Stomach (tissue), 9 donors: ENCODE results near the gene HOXB7. TPM values are rescaled to one million over a fixed set of nuclear protein-coding genes. Genes with fewer than 3 reads are reported as not detected.
A peak's percentile ranks its signal among the peaks of the same experiment; 100 is the strongest.

ENCODE experiments used
- DNase-seq, 2 donors: peaks; one replicate each; pipeline versions ENCODE4 v3.0.0 to v3.0.0-alpha.2; 2013 to 2019
- H3K27ac ChIP-seq, 5 donors: fragments of 200-600 bp in 4 of 5; sonication (generic) in 4 of 5; one replicate each; pipeline ENCODE4 v1.5.1; 2013 to 2019; ENCODE audit warnings: mild to moderate bottlenecking in 1 of 5, moderate library complexity in 1 of 5
- H3K27me3 ChIP-seq, 3 donors: fragments of 200-600 bp; sonication (generic); one replicate each; pipeline ENCODE4 v1.5.1; 2017 to 2019; ENCODE audit warnings: mixed run types in 1 of 3
- H3K36me3 ChIP-seq, 4 donors: fragments of 200-600 bp; sonication (generic); 1 replicate in 3 of 4; 2 replicates in 1 of 4; pipeline ENCODE4 v1.5.1; 2016 to 2019
- H3K4me1 ChIP-seq, 4 donors: fragments of 200-600 bp; sonication (generic); one replicate each; pipeline ENCODE4 v1.5.1; 2016 to 2019
- H3K4me3 ChIP-seq, 4 donors: fragments of 200-600 bp; sonication (generic) in 3 of 4; one replicate each; pipeline ENCODE4 v1.5.1; 2016 to 2019; ENCODE audit warnings: mild to moderate bottlenecking in 1 of 4
- H3K9me3 ChIP-seq, 4 donors: fragments of 200-600 bp; sonication (generic); one replicate each; pipeline ENCODE4 v1.5.1; 2016 to 2019
- CTCF ChIP-seq, 7 experiments: fragments of 450-650 bp in 4 of 7; fragments of 200-600 bp in 3 of 7; sonication (generic) in 3 of 7; IDR thresholded peaks; one replicate each; pipeline ENCODE4 v1.5.1; 2016 to 2019; ENCODE audit warnings: antibody characterized with exemption in 7 of 7, control low read depth in 2 of 7, mild to moderate bottlenecking in 1 of 7
- EP300 ChIP-seq: sonication (generic); formaldehyde crosslinking; IDR thresholded peaks from one replicate; pipeline ENCODE4 v1.6.1; 2017; ENCODE audit warnings: antibody characterized with exemption
- POLR2A ChIP-seq, 4 donors: fragments of 450-650 bp; IDR thresholded peaks; one replicate each; pipeline ENCODE4 v1.6.1; 2016; ENCODE audit warnings: antibody characterized with exemption in 4 of 4, control low read depth in 2 of 4, mild to moderate bottlenecking in 1 of 4, moderate library complexity in 1 of 4
- POLR2AphosphoS5 ChIP-seq, 3 donors: sonication (generic); formaldehyde crosslinking; IDR thresholded peaks; one replicate each; pipeline ENCODE4 v1.6.1; 2016; ENCODE audit warnings: antibody characterized with exemption in 3 of 3
- WGBS, 5 donors: extraction: QIAGEN DNeasy Blood & Tissue Kit in 3 of 5; methylation state at CpG; one replicate each; pipeline versions ENCODE4 v1.1.5 to v1.1.7; 2013 to 2018; 5-methylcytosine and 5-hydroxymethylcytosine counted together
- intact Hi-C: fragments of 100-400 bp; cut with DNase I; formaldehyde crosslinking; loops from one replicate; pipeline ENCODE4 v1.15.1; 2023; ENCODE audit warnings: low total_unique reads
- polyA plus RNA-seq, 3 donors: library from polyadenylated mRNA; stranded (reverse); fragments of 200-250 nt; gene quantifications; one replicate each; pipeline ENCODE4 v1.2.3, GENCODE V29; 2013
- total RNA-seq, 5 donors: library from RNA; depleted of rRNA; stranded (reverse); fragments of >200 nt; gene quantifications; one replicate each; pipeline versions ENCODE4 v1.1.0 to v1.2.3, GENCODE V29; 2014 to 2016
- donor health status: healthy with polysubstance abuse.
- donor health status: Bipolar disorder and iron deficiency.
- donor health status: healthy.

The HOXB7 gene
- total and polyA plus RNA-seq, 8 donors: 1.0 to 16.5 (median 2.6) TPM

GRCh38 chr17:48567209-48567608 lies 43.6 kb downstream of the HOXB7 start:
- H3K36me3 ChIP-seq: no peaks in the 10 kb centered on the region
- peak overlapping the region in 1 of 4 donors; percentile 4 for H3K4me3 ChIP-seq
- DNase-seq: no peak
- peaks cover 0 to 100% (median 52%) of the 10 kb centered on the region in 3 donors for H3K27me3 ChIP-seq
- H3K4me1 ChIP-seq: peaks cover 28 to 95% (median 61%) of the 10 kb centered on the region in 4 donors
- H3K9me3 ChIP-seq: no peaks in the 10 kb centered on the region
- intact Hi-C loops: no loop called here
- 19 to 49% (median 32%) methylated on average over 6 of the region's 6 CpGs for WGBS, 5 donors
- TF ChIP-seq CTCF (IDR thresholded peaks at IDR 0.05) (no peak), POLR2A (IDR thresholded peaks at IDR 0.05) (no peak), POLR2AphosphoS5 (IDR thresholded peaks at IDR 0.05) (no peak), EP300 (no peak)
- peak overlapping the region; percentile 5 to 95 (median 93) for H3K27ac ChIP-seq

GRCh38 chr17:48566717-48567116 lies 44.1 kb downstream of the HOXB7 start:
- Histone ChIP-seq H3K36me3 (no peaks in the 10 kb centered on the region), H3K27ac (peak overlapping the region; percentile 5 to 95 (median 93)), H3K27me3 (peaks cover 0 to 99% (median 55%) of the 10 kb centered on the region in 3 donors), H3K9me3 (no peaks in the 10 kb centered on the region), H3K4me1 (peaks cover 32 to 95% (median 64%) of the 10 kb centered on the region in 4 donors), H3K4me3 (no peak overlapping the region)
- intact Hi-C loops: no loop called here
- no peak for DNase-seq
- WGBS, 5 donors: 39 to 59% (median 44%) methylated on average over 2 of the region's 2 CpGs
- no peak for TF ChIP-seq EP300
- no peak for TF ChIP-seq CTCF (IDR thresholded peaks at IDR 0.05)
- TF ChIP-seq POLR2A (IDR thresholded peaks at IDR 0.05): no peak
- no peak for TF ChIP-seq POLR2AphosphoS5 (IDR thresholded peaks at IDR 0.05)

DNA sequence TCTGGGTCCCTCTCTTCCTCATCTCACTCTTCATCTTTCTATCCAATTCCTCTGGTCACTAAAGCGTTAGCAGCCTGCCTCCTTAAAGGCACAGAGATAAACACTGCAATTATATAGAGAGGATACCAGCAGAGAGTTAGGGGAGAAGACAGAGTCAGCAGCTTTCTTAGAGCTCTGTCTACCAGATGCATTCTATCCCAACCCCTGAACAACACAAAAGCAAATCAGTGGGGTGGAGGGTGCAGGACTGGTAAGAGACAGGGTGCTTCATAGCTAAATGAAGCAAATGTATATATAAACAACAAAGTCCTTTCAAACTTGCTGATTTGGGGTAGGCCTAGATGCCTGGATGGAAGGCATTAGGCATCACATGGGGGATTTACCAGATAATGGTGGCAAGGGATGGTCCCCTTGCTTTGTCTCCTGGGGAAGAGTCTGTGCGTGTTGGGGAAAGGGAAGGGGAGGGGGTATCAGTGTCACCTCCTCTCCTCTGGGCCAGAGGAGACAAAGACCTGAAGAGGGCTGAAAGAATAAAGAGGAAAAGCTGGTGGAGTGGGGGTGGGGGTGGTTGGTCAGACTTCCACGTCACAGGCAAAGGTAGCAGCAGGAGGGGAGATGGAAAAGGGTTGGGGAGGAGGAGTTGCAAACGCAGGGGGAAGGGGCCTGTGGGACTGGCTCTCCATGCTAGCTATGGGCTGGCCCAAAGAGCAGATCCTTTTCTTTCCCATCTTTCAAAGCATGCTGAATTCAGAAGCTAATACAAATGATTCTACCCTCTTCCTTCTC lies 44.7 kb downstream of the HOXB7 start:
- TF ChIP-seq CTCF (IDR thresholded peaks at IDR 0.05) (no peak), POLR2A (IDR thresholded peaks at IDR 0.05) (no peak), EP300 (no peak), POLR2AphosphoS5 (IDR thresholded peaks at IDR 0.05) (no peak)
- H3K27me3 ChIP-seq: peaks cover 0 to 95% (median 53%) of the 10 kb centered on the region in 3 donors
- peaks cover 34 to 96% (median 67%) of the 10 kb centered on the region in 4 donors for H3K4me1 ChIP-seq
- intact Hi-C loops: no loop called here
- peak overlapping the region in 4 of 5 donors; percentile 41 to 95 (median 93) for H3K27ac ChIP-seq
- H3K9me3 ChIP-seq: no peaks in the 10 kb centered on the region
- no peak for DNase-seq
- 40 to 62% (median 45%) methylated on average over 4 of the region's 4 CpGs for WGBS, 5 donors
- H3K4me3 ChIP-seq: no peak overlapping the region
- H3K36me3 ChIP-seq: no peaks in the 10 kb centered on the region

- no peak for DNase-seq
- TF ChIP-seq CTCF (IDR thresholded peaks at IDR 0.05) (no peak), POLR2A (IDR thresholded peaks at IDR 0.05) (no peak), EP300 (no peak), POLR2AphosphoS5 (IDR thresholded peaks at IDR 0.05) (no peak)
- Histone ChIP-seq H3K4me3 (peak overlapping the region in 1 of 4 donors; percentile 39), H3K27me3 (peaks cover 0 to 90% (median 43%) of the 10 kb centered on the region in 3 donors), H3K4me1 (peaks cover 39 to 98% (median 72%) of the 10 kb centered on the region in 4 donors), H3K9me3 (no peaks in the 10 kb centered on the region), H3K27ac (peak overlapping the region in 4 of 5 donors; percentile 77 to 95 (median 93)), H3K36me3 (no peaks in the 10 kb centered on the region)
- intact Hi-C loops: no loop called here
- 35 to 66% (median 46%) methylated on average over 2 of the region's 2 CpGs for WGBS, 5 donors
Observed at GRCh38 chr17:48565022-48565554, 45.7 kb downstream of the HOXB7 start.
